Fibroblast of skin of right biceps (primary cell): ENCODE data around the gene RTN4RL1.

Source experiments
- DNase-seq: peaks from one replicate; pipeline ENCODE4 v3.0.0-alpha.2; 2013

The RTN4RL1 gene

DNA sequence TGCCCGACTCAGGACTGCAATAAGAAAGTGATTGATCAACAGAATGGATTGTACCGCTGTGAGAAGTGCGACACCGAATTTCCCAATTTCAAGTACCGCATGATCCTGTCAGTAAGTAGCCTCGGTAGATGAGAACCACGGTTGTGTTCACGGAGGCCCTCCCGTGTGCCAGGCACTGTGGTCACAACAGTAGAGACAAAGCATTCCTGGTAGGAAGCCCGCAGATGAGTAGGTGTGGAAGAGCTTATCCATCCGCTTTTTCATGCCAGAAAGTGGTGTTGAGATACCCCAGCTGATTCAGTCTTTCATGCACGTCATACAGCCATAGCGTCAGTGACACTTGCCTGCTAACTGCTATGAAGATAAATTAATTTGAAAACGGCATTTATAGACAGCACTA is 136.4 kb downstream of the RTN4RL1 start:
- DNase-seq = no peak
